ENCODE data around the gene LAMC3.

DNA sequence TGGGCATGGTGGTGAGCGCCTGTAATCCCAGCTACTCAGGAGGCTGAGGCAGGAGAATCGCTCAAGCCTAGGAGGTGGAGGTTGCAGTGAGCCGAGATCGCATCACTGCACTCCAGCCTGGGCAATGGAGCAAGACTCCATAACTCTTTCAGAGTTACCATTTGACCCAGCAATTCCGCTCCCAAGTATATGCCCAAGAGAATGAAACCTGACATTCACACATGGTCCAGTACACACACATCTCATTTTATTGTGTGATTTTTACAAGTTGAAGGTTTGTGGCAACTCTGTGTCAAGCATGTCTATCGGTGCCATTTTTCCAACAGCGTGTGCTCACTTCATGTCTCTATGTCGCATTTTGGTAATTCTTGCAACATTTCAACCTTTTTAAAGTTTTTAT is 45.1 kb upstream of the LAMC3 start:
- no peak for TF ChIP-seq POLR2A (IDR thresholded peaks at IDR 0.05; ENCODE audit: low read depth, low read length)
- TF ChIP-seq POLR2AphosphoS5 (IDR thresholded peaks at IDR 0.05; ENCODE audit: low read depth, low read length), result no peak
- TF ChIP-seq SPI1 (IDR thresholded peaks at IDR 0.05; ENCODE audit: low read depth, low read length), result no peak
- TF ChIP-seq TAF1 (IDR thresholded peaks at IDR 0.05; ENCODE audit: low read depth, low read length), result no peak
- no peak for TF ChIP-seq POU2F2 (IDR thresholded peaks at IDR 0.05; ENCODE audit: low read depth, low read length)
